HG02981 (cell line): ENCODE data around the gene MCF2L2.
"Not testable (repeated sequence)": the region's sequence is repeated elsewhere in the genome, so short reads cannot be mapped to it uniquely, and the experiment has no call there.

ENCODE experiments used
- ATAC-seq: cut with Tn5 transposase; IDR thresholded peaks from one replicate; pipeline ENCODE4 v1.9.1; 2021; ENCODE audit warnings: mild to moderate bottlenecking, moderate library complexity; ENCODE audit not compliant: unreplicated experiment

MCF2L2 gene

DNA sequence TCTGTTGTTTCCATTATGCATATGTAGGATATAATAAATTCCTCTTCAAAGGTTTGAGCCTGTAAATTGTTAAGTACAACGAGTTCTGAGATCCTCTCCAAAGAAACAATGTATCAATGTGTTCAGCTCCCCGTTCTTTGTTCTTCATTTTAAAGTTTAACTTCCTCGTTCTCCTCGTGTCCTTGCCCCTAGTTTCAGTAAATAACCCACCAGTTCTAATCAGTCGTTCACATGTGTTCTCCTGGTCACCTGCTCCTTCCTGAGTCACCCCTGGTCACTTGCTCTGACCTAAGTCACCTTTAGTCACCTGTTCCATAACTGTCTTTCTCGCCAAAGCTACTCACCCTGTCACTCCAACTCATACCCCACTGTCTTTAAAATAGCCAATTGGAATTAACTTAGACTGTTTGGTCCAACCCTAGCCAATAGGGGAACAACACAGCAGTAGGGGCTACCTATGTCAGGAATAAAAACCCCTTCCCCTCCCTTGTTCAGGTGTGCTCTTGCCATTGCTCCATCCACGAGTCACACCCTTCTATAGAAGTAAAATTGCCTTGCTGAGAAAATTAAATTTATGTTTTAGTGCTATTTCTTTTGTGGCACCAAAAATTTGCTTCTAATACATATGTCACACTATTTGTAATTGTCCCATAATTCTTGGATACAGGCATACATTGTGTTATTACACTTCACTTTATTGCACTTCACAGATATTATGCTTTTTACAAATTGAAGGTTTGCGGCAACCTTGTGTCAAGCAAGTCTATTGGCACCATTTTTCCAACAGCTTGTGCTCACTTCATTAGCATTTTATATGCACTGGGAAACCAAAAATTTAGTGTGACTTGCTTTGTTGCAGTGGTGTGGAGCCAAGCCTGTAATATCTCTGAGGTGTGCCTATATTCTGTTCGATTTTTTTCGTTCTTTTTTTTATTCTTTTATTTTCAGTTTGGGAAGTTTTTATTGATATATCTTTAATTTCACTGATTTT, 15.3 kb upstream of the MCF2L2 start:
- no peak for ATAC-seq

DNA sequence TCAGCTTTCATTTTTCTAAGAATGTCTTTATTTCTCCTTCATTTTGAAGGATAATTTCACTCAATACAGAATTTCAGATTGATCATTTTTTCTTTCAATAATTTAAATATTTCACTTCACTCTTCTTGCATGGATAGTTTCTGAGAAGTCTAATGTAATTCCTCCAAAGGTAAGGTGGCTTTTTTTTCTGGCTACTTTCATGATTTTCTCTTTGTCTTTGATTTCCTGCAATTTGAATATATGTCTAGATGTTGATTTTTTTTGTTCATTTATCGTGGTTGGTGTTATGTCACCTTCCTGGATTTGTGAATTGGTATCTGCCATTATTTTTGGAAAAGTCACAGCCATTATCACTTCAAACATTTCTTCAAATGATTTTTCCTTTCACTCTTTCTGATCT, 14.6 kb upstream of the MCF2L2 start:
- no peak for ATAC-seq

DNA sequence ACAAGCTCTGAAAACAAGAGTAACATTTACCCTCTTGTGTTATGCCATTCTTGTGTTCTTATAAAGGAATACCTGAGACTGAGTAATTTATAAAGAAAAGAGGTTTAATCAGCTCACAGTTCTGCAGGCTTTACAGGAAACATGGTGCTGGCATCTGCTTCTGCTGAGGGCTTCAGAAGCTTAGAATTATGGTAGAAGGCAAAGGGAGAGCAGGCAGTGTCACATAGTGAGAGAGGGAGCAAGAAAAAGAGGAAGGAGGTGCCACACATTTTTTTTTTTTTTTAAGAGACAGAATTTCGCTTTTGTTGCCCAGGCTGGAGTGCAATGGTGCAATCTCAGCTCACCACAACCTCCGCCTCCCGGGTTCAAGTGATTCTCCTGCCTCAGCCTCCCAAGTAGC, 12.1 kb upstream of the MCF2L2 start:
- not testable (repeated sequence) for ATAC-seq

DNA sequence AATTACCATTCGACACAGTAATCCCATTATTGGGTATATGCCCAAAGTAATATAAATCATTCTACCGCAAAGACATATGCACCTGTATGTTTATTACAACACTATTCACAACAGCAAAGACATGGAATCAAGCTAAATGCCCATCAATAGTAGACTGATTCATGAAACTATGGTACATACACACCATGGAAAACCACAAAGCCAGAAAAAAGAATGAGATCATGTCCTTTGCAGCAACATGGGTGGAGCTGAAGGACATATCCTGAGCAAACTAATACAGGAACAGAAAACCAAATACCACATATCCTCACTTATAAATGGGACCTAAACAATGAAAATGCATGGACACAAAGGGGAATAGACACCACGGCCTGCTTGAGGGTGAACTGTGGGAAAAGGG, 11.1 kb upstream of the MCF2L2 start:
- ATAC-seq = no peak

DNA sequence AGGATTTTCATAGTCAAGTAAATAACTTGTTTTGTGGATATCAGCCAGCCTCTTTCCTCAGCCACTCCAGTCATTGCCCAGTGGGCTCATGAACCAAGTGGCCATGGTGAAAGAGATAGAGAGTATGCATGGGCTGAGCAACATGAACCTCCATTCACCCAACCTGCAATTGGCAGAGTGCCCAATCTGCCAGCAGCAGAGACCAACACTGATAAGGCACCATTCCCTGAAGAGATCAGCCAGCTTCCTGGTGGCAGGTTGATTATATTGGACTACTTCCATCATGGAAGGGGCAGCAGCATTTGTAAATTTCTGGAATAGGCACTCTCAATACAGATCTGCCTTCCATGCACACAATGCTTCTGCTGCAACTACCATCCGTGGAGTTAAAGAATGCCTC, 10.3 kb upstream of the MCF2L2 start:
- ATAC-seq = no peak

DNA sequence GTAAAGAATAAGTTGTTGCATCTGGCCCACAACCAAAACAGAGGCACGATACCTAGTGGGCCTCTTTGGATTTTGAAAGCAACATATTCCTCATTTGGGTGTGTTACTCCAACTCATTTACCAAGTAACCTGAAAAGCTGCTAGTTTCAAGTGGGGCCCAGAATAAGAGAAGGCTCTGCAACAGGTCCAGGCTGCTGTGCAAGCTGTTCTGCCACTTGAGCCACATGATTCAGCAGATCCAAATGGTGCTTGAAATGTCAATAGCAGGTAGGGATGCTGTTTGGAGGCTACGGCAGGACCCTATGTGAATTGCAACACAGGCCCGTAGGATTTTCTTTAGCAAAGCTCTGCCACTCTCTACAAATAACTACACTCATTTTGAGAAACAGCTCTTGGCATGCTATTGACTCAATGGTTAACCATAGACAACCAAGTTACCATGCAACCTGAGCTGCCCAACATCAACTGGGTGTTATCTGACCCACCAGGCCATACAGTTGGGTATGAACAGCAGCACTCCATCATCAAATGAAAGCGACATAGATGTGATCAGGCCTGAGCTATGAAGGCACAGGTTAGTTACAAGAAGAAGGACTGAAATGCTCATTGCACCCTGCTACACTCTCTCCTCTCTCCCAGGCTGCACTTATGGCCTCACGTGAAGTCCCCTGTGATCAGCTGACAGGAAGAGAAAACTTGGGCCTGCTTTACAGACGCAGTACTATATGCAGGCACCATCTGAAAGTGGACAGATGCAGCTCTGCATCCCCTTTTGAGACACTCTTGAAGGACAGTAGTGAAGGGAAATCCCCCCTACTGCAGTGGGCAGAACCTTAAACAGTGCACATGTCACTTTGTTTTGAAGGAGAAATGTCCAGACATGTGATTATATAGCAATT, 9.5 kb upstream of the MCF2L2 start:
- ATAC-seq = no peak

DNA sequence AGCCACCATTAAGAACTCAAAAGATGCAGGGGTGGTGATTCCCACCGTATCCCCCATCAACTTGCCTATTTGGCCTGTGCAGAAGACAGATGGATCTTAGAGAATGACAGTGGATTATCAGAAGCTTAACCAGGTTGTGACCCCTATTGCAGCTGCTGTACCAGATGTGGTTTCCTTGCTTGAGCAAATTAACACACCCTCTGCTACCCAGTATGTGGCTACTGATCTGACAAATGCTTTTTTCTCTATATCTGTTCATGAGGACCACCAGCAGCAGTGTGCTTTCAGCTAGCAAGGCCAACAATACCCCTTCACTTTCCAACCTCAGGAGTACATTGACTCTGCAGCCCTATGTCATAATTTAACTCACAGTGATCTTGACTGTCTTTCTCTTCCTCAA, 8.6 kb upstream of the MCF2L2 start:
- no peak for ATAC-seq

DNA sequence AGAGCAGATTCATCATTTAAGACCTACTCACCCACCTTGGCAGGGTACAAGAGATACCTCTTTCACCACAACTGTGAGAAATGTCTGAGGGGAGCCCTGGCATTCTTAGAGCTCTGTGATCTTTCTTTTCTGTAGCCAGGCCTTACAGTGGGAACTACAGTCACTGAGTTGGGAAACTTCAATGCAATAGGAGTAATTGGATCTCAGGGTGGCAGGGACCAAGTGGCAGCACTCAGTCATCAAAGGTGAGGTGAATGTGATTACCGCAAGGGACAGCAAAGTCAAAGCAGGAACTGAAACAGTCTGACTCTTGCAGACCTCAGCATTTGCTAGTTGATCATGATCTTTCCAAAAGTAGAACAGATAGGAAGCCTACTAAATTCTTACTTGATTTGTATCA, 7.2 kb upstream of the MCF2L2 start:
- peak; percentile 93 for ATAC-seq

DNA sequence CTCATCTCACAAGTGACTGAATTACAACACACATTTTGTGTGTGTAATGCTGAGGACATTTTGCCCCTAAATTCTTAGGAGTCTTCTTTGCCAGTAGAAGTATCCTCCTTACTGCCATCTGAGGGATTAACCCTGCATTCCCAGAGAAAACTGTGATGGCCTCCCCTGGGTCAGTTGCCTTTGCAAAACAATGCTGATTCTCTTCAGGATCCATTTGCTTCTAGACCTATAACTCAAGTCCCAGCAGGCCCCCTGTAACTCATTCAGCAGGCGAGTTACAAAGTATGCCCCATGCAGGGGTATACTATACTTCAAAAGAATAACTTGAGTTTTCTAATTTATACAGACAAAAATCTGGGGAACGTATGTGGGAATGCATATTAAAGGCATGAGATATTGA, 6.6 kb upstream of the MCF2L2 start:
- no peak for ATAC-seq

DNA sequence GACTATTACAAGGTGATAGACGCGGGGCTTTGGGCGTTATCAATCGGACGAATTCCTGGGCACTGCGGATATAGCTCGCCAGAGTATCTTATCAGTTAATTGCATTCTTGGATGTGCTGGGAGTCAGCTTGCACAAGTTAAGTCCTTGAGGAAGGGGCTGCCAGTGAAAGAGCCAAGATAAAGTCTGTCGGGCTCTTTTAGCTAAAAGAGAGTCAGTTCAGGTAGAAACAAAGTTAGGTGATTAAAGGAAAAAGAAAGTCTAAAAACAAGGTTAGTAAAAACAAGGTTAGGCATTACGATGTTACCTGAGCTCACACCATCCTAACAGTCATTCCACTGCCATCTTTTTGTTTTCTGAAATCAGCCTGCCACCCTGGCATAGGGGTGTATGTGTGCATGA, 6.1 kb upstream of the MCF2L2 start:
- ATAC-seq = no peak

DNA sequence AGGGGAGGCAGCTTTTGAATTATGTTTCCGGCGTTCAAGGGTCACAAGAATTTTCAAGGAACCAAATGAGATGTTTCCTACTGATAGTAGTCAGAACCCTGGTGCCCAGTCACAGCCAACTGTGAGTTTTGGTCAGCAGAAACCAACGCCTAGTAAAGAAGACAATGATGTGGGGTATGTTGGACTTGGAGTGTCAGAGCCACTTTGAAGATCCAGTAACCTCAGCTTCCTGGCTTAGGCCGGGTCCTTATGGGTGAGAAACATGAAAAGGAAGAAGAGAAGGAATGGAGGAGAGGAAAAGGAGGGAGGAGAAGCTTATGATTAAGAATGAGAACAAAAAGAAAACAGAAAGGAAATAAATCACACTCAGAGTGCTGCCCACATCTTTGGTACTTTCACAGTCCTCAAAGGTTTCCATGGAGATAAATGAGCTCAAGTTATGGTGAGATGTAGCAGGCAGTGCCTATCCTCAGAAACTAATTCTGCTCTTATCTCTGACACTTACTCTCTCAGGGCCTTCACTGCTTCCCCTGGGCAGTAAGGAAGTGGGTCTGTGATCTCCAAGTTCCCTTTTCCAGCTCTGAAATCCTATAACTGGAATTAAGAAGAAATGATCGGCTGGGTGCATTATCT, 2.0 kb upstream of the MCF2L2 start:
- no peak for ATAC-seq

DNA sequence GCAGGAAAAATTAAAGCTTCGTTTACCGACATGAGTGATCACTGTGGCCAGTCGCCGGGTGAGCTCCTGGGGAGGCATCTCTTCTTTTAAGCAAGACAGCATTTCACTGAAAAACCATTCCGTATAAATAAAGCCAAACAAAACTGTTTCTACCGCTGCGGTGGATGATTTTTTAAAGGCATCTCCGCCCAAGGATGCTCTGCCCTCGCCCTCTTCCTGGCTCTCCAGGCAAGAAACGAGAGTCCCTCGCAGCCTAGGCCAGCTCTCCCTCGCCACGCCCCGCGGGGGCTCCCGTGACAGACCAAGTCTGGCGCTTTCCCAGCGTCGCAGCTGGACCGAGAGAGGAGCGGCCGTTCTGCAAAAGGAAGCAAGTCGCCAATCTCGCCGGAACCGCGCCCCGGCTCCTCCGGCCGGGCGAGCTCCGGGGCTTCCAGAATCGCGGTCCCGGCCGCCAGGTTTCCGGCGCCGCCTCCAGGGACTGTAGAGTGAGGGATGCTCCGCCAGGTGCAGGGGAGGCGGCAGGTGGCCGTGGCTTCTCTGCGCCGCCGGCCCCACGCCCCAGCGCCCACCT, 458 bp downstream of the MCF2L2 start:
- peak; percentile 26 for ATAC-seq

DNA sequence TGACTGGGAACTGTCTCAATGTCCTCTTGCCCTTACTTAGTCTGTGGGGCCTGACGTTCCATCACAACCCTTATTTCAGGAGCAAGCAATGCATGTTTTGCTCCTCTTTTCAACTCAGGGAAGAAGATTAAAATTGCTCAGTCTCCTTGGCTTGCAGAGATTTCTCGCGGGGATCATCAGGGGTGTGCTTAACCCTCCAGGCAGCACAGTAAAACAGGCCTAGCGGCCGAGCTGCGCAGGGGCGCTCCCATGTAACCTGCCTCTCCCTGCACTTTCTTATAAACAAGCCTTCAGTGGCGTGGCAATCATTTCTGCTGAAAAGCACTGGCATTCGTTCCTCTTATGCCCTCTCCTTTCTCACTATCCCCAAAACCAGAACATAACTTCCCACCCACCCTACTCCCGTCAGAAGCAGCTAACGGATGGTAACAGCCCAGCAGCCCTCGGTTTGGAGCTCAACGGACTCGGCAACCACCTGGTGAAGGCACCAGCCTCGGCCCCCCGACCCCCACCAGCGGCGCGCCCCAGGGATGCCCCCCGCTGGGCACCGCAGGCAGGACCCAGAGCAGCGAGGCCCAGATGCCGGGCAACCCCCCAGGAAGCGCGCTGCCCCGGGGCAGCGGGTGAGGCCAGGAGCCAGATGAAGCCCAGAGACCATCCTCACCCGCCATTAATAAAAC, 1.1 kb downstream of the MCF2L2 start:
- no peak for ATAC-seq

DNA sequence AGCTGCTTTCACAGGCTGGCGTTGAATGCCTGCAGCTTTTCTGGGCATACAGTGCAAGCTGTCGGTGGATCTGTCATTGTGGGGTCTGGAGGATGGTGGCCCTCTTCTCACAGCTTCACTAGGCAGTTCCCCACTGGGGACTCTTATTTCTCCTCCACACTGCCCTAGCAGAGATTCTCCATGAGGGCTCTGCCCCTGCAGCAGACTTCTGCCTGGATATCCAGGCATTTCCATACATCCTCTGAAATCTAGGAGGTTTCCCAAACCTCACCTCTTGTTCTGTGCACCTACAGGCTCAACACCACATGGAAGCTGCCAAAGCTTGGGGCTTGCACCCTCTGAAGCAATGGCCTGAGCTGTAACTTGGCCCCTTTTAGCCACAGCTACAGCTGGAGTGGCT, 9.6 kb downstream of the MCF2L2 start:
- not testable (repeated sequence) for ATAC-seq

DNA sequence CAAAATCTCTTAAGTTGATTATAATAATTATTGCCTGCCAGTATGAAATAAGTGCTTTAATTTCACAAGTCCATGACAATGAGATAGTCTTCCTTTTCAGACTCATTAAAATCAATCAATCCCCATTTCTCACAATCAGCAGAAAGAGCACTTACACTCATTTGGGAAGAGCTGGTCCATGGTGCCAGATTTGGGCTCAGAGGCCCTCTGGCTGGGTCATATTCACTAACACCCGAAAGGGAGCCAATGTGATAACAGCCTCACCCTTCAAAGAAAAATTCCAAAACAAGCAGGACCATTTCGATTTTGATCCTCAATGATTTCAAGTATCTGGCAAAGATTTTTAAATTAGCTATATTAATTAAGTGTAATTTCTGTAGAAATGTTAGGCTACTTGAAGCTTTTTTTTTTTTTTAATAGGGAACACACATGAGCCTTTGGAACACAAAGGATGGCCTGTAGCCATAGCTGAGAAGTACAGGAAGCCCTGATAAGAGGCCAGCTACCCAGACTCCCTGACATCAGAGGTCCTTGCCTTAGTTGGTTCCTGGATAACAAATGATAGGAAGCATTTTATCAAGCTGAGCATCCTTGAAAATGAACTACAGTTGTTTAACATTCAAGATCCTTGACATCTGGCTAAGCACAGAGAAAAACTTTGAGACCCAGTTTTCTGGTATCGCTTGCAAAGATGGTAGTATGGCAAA, 17.1 kb downstream of the MCF2L2 start:
- ATAC-seq = no peak

DNA sequence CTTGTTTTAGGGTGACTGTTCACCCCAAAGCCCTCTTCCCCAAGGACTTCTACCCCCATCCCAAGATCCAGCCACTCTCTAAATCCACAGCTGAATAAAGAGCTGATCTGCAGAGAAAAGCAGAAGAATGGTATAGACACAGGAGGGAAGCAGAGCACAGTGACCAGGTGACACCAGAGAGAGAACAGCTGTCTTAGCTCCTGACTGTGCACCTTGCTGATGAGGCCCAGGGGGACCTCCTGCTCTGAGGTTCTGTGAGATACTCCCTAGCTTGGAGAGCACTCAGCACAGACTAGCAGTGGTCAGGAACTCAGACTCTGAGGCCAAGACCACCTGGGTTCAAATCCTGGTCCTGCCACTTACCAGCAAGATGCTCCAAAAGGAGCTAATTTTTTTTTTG, 17.7 kb downstream of the MCF2L2 start:
- ATAC-seq = no peak

DNA sequence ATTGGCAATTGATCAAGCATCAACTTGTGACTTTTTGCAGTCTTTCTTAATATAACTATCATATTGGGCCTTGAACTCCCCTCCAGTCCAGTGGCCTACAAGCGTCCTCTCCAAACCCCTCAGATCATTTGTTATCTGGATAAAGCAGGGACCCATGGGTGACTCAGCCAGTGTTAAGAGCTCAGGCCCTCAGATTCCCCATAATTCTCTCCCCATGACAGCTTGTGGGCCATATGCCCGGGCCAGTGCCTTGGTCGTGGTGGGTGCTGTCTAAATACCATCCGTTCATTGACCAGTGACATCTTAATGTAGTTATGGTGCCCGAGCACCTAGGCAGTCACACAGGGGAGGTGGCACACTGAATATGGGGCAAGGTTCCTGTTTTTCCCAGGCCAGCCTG, 18.1 kb downstream of the MCF2L2 start:
- ATAC-seq = no peak

DNA sequence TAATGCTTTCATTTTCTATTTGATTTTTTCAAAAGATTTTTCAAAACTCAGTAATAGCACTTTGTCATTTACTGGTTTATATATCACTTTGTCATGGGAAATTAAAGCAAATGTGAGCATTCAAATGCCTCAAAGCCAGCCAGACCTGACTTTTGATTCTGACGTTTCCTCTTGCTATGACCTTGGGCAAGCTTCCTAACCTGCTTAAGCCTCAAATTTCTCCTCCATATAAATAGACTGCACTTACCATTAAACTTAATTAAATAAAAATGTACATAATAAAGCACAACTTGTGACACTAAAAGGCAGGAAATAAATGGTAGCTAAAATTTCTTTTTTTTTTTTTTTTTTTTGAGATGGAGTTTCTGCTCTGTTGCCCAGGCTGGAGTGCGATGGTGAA, 19.2 kb downstream of the MCF2L2 start:
- no peak for ATAC-seq

DNA sequence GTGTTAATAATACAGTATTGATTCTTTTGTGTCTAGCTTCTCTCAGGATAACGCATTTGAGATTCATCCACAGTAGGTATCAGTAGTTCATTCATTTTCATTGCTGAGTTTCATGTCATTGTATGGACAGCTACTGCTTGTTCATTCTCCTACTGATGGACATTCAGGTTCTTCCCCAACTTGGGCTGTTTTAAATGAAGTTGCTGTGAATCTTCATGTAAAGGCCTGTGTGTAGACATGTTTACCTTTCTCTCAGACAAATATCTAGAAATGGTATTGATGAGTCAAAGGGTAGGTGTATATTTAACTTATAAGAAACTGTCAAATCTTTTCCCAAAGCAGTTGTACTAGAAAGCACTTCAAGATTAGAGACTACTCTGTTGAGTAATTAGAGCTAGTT, 26.7 kb downstream of the MCF2L2 start:
- ATAC-seq = no peak

DNA sequence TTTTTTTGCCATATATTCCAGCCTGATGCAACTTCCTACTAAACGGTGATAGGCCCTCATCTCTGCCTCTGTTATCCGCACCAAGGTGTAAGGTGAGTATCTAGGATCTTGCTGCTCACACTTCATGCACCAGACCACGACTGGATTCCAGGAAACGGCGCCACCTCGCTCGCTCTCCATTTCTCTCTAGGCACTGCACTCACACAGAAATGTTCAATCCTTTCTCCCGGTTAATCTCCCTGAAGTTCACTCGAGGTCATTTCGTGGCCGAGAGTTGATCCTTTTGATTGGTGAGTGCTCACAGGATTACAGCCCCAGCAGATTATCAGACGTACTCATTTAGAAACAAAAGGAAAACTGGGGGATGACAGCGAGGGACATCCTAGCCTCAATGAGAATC, 28.1 kb downstream of the MCF2L2 start:
- no peak for ATAC-seq
